ENCODE data around the gene ACTN1. TPM values are rescaled to one million over a fixed set of nuclear protein-coding genes. Genes with fewer than 3 reads are reported as not detected.
A peak's percentile ranks its signal among the peaks of the same experiment; 100 is the strongest.

ACTN1 gene
- total RNA-seq, 3 donors from 2014 or later, result 75.0 to 295 (median 290) TPM

GRCh38 chr14:68891851-68892660, 87.0 kb downstream of the ACTN1 start:
- TF ChIP-seq CTCF (IDR thresholded peaks at IDR 0.05) (no peak), POLR2A (IDR thresholded peaks at IDR 0.05) (no peak), POLR2AphosphoS5 (IDR thresholded peaks at IDR 0.05) (no peak)
- H3K4me1 ChIP-seq, result no peaks in the 10 kb centered on the region
- H3K9me3 ChIP-seq, result no peaks in the 10 kb centered on the region
- intact Hi-C loops (cut with DNase I; ENCODE audit: low total_unique reads), result no loop called here
- DNase-seq (ENCODE audit: low spot score in 2 of 2), result peak in 1 of 2 donors; percentile 43
- no peak overlapping the region for H3K4me3 ChIP-seq
- H3K27ac ChIP-seq, result no peak overlapping the region
- peaks cover 12% of the 10 kb centered on the region for H3K36me3 ChIP-seq
- H3K27me3 ChIP-seq, result no peaks in the 10 kb centered on the region

- TF ChIP-seq POLR2AphosphoS5 (IDR thresholded peaks at IDR 0.05), result no peak
- TF ChIP-seq POLR2A (IDR thresholded peaks at IDR 0.05), result no peak
- TF ChIP-seq CTCF (IDR thresholded peaks at IDR 0.05), result no peak
- peaks cover 12% of the 10 kb centered on the region for H3K36me3 ChIP-seq
- peak overlapping the region in 1 of 2 donors; percentile 10 for H3K27ac ChIP-seq
- H3K4me3 ChIP-seq, result no peak overlapping the region
- no peaks in the 10 kb centered on the region for H3K9me3 ChIP-seq
- intact Hi-C loops (cut with DNase I; ENCODE audit: low total_unique reads), result no loop called here
- peak in 1 of 2 donors; percentile 43 for DNase-seq (ENCODE audit: low spot score in 2 of 2)
- no peaks in the 10 kb centered on the region for H3K4me1 ChIP-seq
- H3K27me3 ChIP-seq, result no peaks in the 10 kb centered on the region
Measured at GRCh38 chr14:68890173-68890931, 88.8 kb downstream of the ACTN1 start.

GRCh38 chr14:68888883-68889282, 90.2 kb downstream of the ACTN1 start:
- no peaks in the 10 kb centered on the region for H3K27me3 ChIP-seq
- peak overlapping the region; percentile 20 to 46 for H3K27ac ChIP-seq
- peaks cover 12% of the 10 kb centered on the region for H3K36me3 ChIP-seq
- intact Hi-C loops (cut with DNase I; ENCODE audit: low total_unique reads), result no loop called here
- H3K9me3 ChIP-seq, result no peaks in the 10 kb centered on the region
- no peak for TF ChIP-seq POLR2A (IDR thresholded peaks at IDR 0.05)
- TF ChIP-seq CTCF (IDR thresholded peaks at IDR 0.05), result no peak
- no peak for TF ChIP-seq POLR2AphosphoS5 (IDR thresholded peaks at IDR 0.05)
- no peaks in the 10 kb centered on the region for H3K4me1 ChIP-seq
- peak in 1 of 2 donors; percentile 40 for DNase-seq (ENCODE audit: low spot score in 2 of 2)
- no peak overlapping the region for H3K4me3 ChIP-seq

- no peaks in the 10 kb centered on the region for H3K9me3 ChIP-seq
- H3K4me1 ChIP-seq, result no peaks in the 10 kb centered on the region
- H3K27me3 ChIP-seq, result no peaks in the 10 kb centered on the region
- H3K27ac ChIP-seq, result peak overlapping the region; percentile 20 to 46
- peaks cover 12% of the 10 kb centered on the region for H3K36me3 ChIP-seq
- intact Hi-C loops (cut with DNase I; ENCODE audit: low total_unique reads), result no loop called here
- TF ChIP-seq CTCF (IDR thresholded peaks at IDR 0.05) (no peak), POLR2AphosphoS5 (IDR thresholded peaks at IDR 0.05) (no peak), POLR2A (IDR thresholded peaks at IDR 0.05) (no peak)
- peak; percentile 41 to 70 for DNase-seq (ENCODE audit: low spot score in 2 of 2)
- no peak overlapping the region for H3K4me3 ChIP-seq
Measured at GRCh38 chr14:68888025-68888850, 90.9 kb downstream of the ACTN1 start.

Measured in breast epithelium (tissue), 4 donors.